Osteoblast (primary cell): ENCODE data around the gene HS1BP3. TPM values are rescaled to one million over a fixed set of nuclear protein-coding genes. Genes with fewer than 3 reads are reported as not detected.

ENCODE experiments used
- DNase-seq: peaks from one replicate; pipeline ENCODE4 v3.0.0; 2011; ENCODE audit warnings: low spot score, mixed read lengths; ENCODE audit not compliant: insufficient read length; ENCODE audit errors: missing footprints
- H2AFZ ChIP-seq: 2 replicates; pipeline ENCODE4 v1.6.0; 2011; ENCODE audit warnings: mild to moderate bottlenecking, low read length
- H3K27ac ChIP-seq: 2 replicates; pipeline ENCODE4 v1.5.1; 2011; ENCODE audit warnings: mild to moderate bottlenecking, low read depth, low read length, moderate library complexity
- H3K27me3 ChIP-seq: 2 replicates; pipeline ENCODE4 v1.6.0; 2012; ENCODE audit warnings: mild to moderate bottlenecking, control low read depth, inconsistent platforms, low read length, moderate library complexity; ENCODE audit not compliant: insufficient read depth
- H3K36me3 ChIP-seq: 2 replicates; pipeline ENCODE4 v1.5.1; 2011; ENCODE audit warnings: mild to moderate bottlenecking, low read length, control low read depth, moderate library complexity; ENCODE audit not compliant: insufficient read depth
- H3K4me1 ChIP-seq: 2 replicates; pipeline ENCODE4 v1.5.1; 2011; ENCODE audit warnings: mild to moderate bottlenecking, low read length, control low read depth, moderate library complexity; ENCODE audit not compliant: insufficient read depth
- H3K4me2 ChIP-seq: 2 replicates; pipeline ENCODE4 v1.6.0; 2011; ENCODE audit warnings: mild to moderate bottlenecking, low read length; ENCODE audit not compliant: insufficient read depth
- H3K4me3 ChIP-seq: fragments of 200-600 bp; sonication (generic); 3 replicates; pipeline ENCODE4 v1.5.1; 2012; ENCODE audit warnings: mild to moderate bottlenecking, low read length, inconsistent platforms; ENCODE audit not compliant: insufficient read depth
- H3K79me2 ChIP-seq: 2 replicates; pipeline ENCODE4 v1.6.0; 2012; ENCODE audit warnings: mild to moderate bottlenecking, low read length, control low read depth, inconsistent platforms; ENCODE audit not compliant: insufficient read depth
- H3K9me3 ChIP-seq: 2 replicates; pipeline ENCODE4 v1.5.1; 2011; ENCODE audit warnings: low read depth, low read length, control low read depth
- H4K20me1 ChIP-seq: 2 replicates; pipeline ENCODE4 v1.6.0; 2012; ENCODE audit warnings: mild to moderate bottlenecking, low read length, control low read depth; ENCODE audit not compliant: insufficient read depth
- CTCF ChIP-seq: IDR thresholded peaks from 2 replicates; pipeline ENCODE4 v1.5.1; 2011; ENCODE audit warnings: mild to moderate bottlenecking, low read depth, low read length, moderate library complexity; ENCODE audit errors: extremely low read depth
- total RNA-seq: library from RNA; depleted of rRNA; stranded (reverse); fragments of >200 nt; gene quantifications from 2 replicates; pipeline ENCODE4 v1.2.3, GENCODE V29; 2012

The HS1BP3 gene
- total RNA-seq, 1 donor = 47.8 TPM

- Histone ChIP-seq H3K36me3 (no peaks in the 10 kb centered on the region), H3K27ac (no peak overlapping the region), H3K4me1 (peaks cover 15% of the 10 kb centered on the region), H3K4me3 (no peak overlapping the region), H3K79me2 (peaks cover 19% of the 10 kb centered on the region), H3K9me3 (no peaks in the 10 kb centered on the region), H2AFZ (no peak overlapping the region), H3K4me2 (no peak overlapping the region), H4K20me1 (no peaks in the 10 kb centered on the region), H3K27me3 (peaks cover 29% of the 10 kb centered on the region)
- TF ChIP-seq CTCF = no peak
- DNase-seq = no peak
Measured at GRCh38 chr2:20653695-20654534, 3.0 kb upstream of the HS1BP3 start.

GRCh38 chr2:20652673-20653575 is 2.0 kb upstream of the HS1BP3 start:
- peaks cover 27% of the 10 kb centered on the region for H3K27me3 ChIP-seq
- peaks cover 8% of the 10 kb centered on the region for H4K20me1 ChIP-seq
- no peak for TF ChIP-seq CTCF
- H3K4me3 ChIP-seq = no peak overlapping the region
- H3K4me2 ChIP-seq = no peak overlapping the region
- no peak overlapping the region for H2AFZ ChIP-seq
- H3K36me3 ChIP-seq = no peaks in the 10 kb centered on the region
- peaks cover 15% of the 10 kb centered on the region for H3K4me1 ChIP-seq
- H3K9me3 ChIP-seq = no peaks in the 10 kb centered on the region
- no peak overlapping the region for H3K27ac ChIP-seq
- H3K79me2 ChIP-seq = peaks cover 29% of the 10 kb centered on the region
- DNase-seq = no peak

GRCh38 chr2:20652141-20652540 is 1.2 kb upstream of the HS1BP3 start:
- H2AFZ ChIP-seq = no peak overlapping the region
- no peak overlapping the region for H3K4me2 ChIP-seq

More at GRCh38 chr2:20652141-20652540, 1.2 kb upstream of the HS1BP3 start:
- Histone ChIP-seq H3K27me3 (peaks cover 21% of the 10 kb centered on the region), H3K4me3 (no peak overlapping the region), H3K79me2 (peaks cover 37% of the 10 kb centered on the region), H4K20me1 (peaks cover 13% of the 10 kb centered on the region), H3K27ac (no peak overlapping the region), H3K9me3 (no peaks in the 10 kb centered on the region), H3K36me3 (no peaks in the 10 kb centered on the region), H3K4me1 (peaks cover 15% of the 10 kb centered on the region)
- no peak for DNase-seq
- no peak for TF ChIP-seq CTCF
